HEK293 (cell line): Measurements from ENCODE around the gene CYP4F22.
A peak's percentile ranks its signal among the peaks of the same experiment; 100 is the strongest.
"Not testable (repeated sequence)": the region's sequence is repeated elsewhere in the genome, so short reads cannot be mapped to it uniquely, and the experiment has no call there.

Experiments used
- CTCF ChIA-PET: fragments of 350-600 bp; formaldehyde crosslinking; extraction: SDS; loops from one replicate; lab custom pipeline; 2021; ENCODE audit warnings: antibody characterized with exemption; lab: Yijun Ruan, JAX
- POLR2A ChIA-PET: fragments of 300-600 bp; formaldehyde crosslinking; extraction: SDS; loops from one replicate; lab custom pipeline; 2020; ENCODE audit warnings: antibody characterized with exemption, inconsistent platforms; lab: Yijun Ruan, JAX
- H3K27ac ChIP-seq: fragments of 200-500 bp; sonication (Bioruptor generic); 2 replicates; pipeline ENCODE4 v1.5.1; 2014; ENCODE audit warnings: low read depth, low read length, control low read depth, inconsistent platforms; ENCODE audit errors: extremely low read depth
- H3K36me3 ChIP-seq, 2 experiments: fragments of 200-500 bp in 1 of 2; sonication (Bioruptor generic) in 1 of 2; 1 replicate in 1 of 2; 2 replicates in 1 of 2; pipeline ENCODE4 v1.5.1; 2014 to 2017; ENCODE audit warnings: inconsistent platforms in 2 of 2, low read length in 2 of 2; ENCODE audit not compliant: control insufficient read depth in 2 of 2, insufficient read depth in 1 of 2
- H3K4me1 ChIP-seq: fragments of 200-500 bp; sonication (Bioruptor generic); 2 replicates; pipeline ENCODE4 v1.5.1; 2014; ENCODE audit warnings: mild to moderate bottlenecking, low read length, inconsistent platforms; ENCODE audit not compliant: control insufficient read depth, insufficient read depth
- H3K4me3 ChIP-seq: 2 replicates; pipeline ENCODE4 v1.5.1; 2011; ENCODE audit warnings: low read depth, mild to moderate bottlenecking, control low read depth, low read length, moderate library complexity
- H3K9me3 ChIP-seq: fragments of 200-500 bp; sonication (Bioruptor generic); 2 replicates; pipeline ENCODE4 v1.5.1; 2014; ENCODE audit warnings: low read depth, low read length, inconsistent platforms; ENCODE audit not compliant: control insufficient read depth, insufficient read depth
- EGR2 ChIP-seq: fragments of 450-650 bp; formaldehyde crosslinking; IDR thresholded peaks from 2 replicates; pipeline ENCODE4 v1.5.1; 2016; ENCODE audit warnings: low read depth, missing biosample characterization, missing genetic modification characterization
- GLIS1 ChIP-seq: fragments of 450-650 bp; formaldehyde crosslinking; IDR thresholded peaks from 2 replicates; pipeline ENCODE4 v1.5.1; 2016; ENCODE audit warnings: missing biosample characterization, missing genetic modification characterization
- GLIS2 ChIP-seq: fragments of 450-650 bp; formaldehyde crosslinking; IDR thresholded peaks from 2 replicates; pipeline ENCODE4 v1.5.1; 2016; ENCODE audit warnings: missing biosample characterization, missing genetic modification characterization
- MYNN ChIP-seq: fragments of 450-650 bp; formaldehyde crosslinking; IDR thresholded peaks from 2 replicates; pipeline ENCODE4 v1.5.1; 2016; ENCODE audit warnings: missing biosample characterization, missing genetic modification characterization, borderline replicate concordance
- SETDB1 ChIP-seq: IDR thresholded peaks from one replicate; pipeline ENCODE4 v1.6.1; 2017; ENCODE audit warnings: mild to moderate bottlenecking, low read length, moderate library complexity, mixed read lengths; ENCODE audit not compliant: insufficient read length
- YY2 ChIP-seq: fragments of 450-650 bp; formaldehyde crosslinking; IDR thresholded peaks from 2 replicates; pipeline ENCODE4 v1.5.1; 2016; ENCODE audit warnings: missing biosample characterization, missing genetic modification characterization
- ZBTB11 ChIP-seq: fragments of 450-650 bp; formaldehyde crosslinking; conservative IDR thresholded peaks from 2 replicates; pipeline ENCODE4 v1.5.1; 2016; ENCODE audit warnings: low read depth, missing biosample characterization, missing genetic modification characterization
- ZBTB21 ChIP-seq: fragments of 450-650 bp; formaldehyde crosslinking; IDR thresholded peaks from 2 replicates; pipeline ENCODE4 v1.5.1; 2017; ENCODE audit warnings: missing biosample characterization, missing genetic modification characterization
- ZEB2 ChIP-seq: fragments of 450-650 bp; formaldehyde crosslinking; IDR thresholded peaks from 2 replicates; pipeline ENCODE4 v1.5.1; 2016; ENCODE audit warnings: missing biosample characterization, missing genetic modification characterization
- ZFHX2 ChIP-seq: fragments of 450-650 bp; formaldehyde crosslinking; conservative IDR thresholded peaks from 2 replicates; pipeline ENCODE4 v1.5.1; 2016; ENCODE audit warnings: missing biosample characterization, missing genetic modification characterization
- ZNF112 ChIP-seq: fragments of 450-650 bp; formaldehyde crosslinking; IDR thresholded peaks from 2 replicates; pipeline ENCODE4 v1.5.0; 2017; ENCODE audit warnings: missing biosample characterization, missing genetic modification characterization
- ZNF140 ChIP-seq: fragments of 450-650 bp; formaldehyde crosslinking; IDR thresholded peaks from 2 replicates; pipeline ENCODE4 v1.5.1; 2016; ENCODE audit warnings: missing biosample characterization, missing genetic modification characterization
- ZNF16 ChIP-seq: fragments of 450-650 bp; formaldehyde crosslinking; IDR thresholded peaks from 2 replicates; pipeline ENCODE4 v1.5.1; 2016; ENCODE audit warnings: low read depth, missing biosample characterization, missing genetic modification characterization
- ZNF354C ChIP-seq: fragments of 450-650 bp; formaldehyde crosslinking; IDR thresholded peaks from 2 replicates; pipeline ENCODE4 v1.5.1; 2016; ENCODE audit warnings: missing biosample characterization, missing genetic modification characterization, low read depth, borderline replicate concordance
- ZNF510 ChIP-seq: fragments of 450-650 bp; formaldehyde crosslinking; IDR thresholded peaks from 2 replicates; pipeline ENCODE4 v1.5.1; 2018; ENCODE audit warnings: mild to moderate bottlenecking, missing genetic modification characterization, missing biosample characterization; ENCODE audit not compliant: insufficient replicate concordance
- ZNF623 ChIP-seq: fragments of 450-650 bp; formaldehyde crosslinking; IDR thresholded peaks from 2 replicates; pipeline ENCODE4 v1.5.1; 2016; ENCODE audit warnings: missing biosample characterization, missing genetic modification characterization
- ZNF701 ChIP-seq: fragments of 450-650 bp; formaldehyde crosslinking; IDR thresholded peaks from 2 replicates; pipeline ENCODE4 v1.5.1; 2016; ENCODE audit warnings: missing biosample characterization, missing genetic modification characterization
- ZNF776 ChIP-seq: fragments of 450-650 bp; formaldehyde crosslinking; IDR thresholded peaks from 2 replicates; pipeline ENCODE4 v1.5.0; 2017; ENCODE audit warnings: missing biosample characterization, missing genetic modification characterization, borderline replicate concordance

CYP4F22 gene

DNA sequence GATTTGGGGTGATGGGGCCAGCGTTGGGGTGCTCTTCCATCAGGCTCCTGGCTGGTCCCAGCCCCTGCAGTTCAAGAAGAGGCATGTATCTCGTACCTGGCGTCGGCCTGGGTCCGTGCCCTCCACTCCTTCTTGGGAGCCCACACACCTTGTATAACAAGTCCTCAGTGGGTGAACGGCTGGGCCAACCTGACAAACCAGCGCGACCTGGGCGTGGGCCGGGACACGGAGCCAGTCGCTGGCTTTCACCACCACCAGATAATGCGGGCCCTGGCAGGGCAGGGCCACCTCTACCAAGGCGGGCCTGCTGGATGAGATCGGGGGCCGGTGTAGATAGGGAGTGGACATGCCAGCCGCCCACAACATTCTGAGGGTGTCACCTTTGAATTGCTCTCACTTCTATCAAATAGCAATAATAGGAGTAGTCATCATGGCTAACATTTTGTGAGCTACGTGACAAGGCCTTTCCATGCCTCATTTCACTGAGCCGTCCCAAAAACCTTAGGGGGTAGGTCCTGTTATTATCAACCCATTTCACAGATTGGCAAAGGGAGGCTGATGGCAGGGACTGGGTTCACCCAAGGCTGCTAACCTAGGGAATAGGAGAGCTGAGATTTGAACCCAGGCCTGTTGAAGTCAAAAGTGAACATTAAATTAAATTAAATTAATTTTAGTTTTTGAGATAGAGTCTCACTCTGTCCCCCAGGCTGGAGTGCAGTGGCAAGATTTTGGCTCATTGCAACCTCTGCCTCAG is 3.5 kb downstream of the CYP4F22 start:
- no peak overlapping the region for H3K27ac ChIP-seq
- no peak overlapping the region for H3K4me3 ChIP-seq
- ChIA-PET CTCF (no interaction called here), POLR2A (no interaction called here)
- peaks cover 2% of the 10 kb centered on the region for H3K4me1 ChIP-seq
- no peaks in the 10 kb centered on the region for H3K36me3 ChIP-seq
- TF ChIP-seq EGR2 (tag by site-specific recombination) (0 out of 2 replicates have a peak, but pooled peaks have one; percentile 9), YY2 (tag by site-specific recombination) (no peak)
- H3K9me3 ChIP-seq: no peaks in the 10 kb centered on the region

GRCh38 chr19:15515227-15515625 is 6.9 kb downstream of the CYP4F22 start:
- H3K36me3 ChIP-seq, H3K4me3 ChIP-seq, H3K27ac ChIP-seq, POLR2A ChIA-PET, CTCF ChIA-PET, H3K4me1 ChIP-seq, H3K9me3 ChIP-seq: not testable (repeated sequence)

GRCh38 chr19:15516363-15516762 is 8.0 kb downstream of the CYP4F22 start:
- H3K36me3 ChIP-seq: no peaks in the 10 kb centered on the region
- no peak for TF ChIP-seq ZBTB21 (tag by site-specific recombination)
- TF ChIP-seq SETDB1: peak; percentile 89
- H3K27ac ChIP-seq: no peak overlapping the region
- H3K4me1 ChIP-seq: no peaks in the 10 kb centered on the region
- CTCF ChIA-PET: interaction anchor here (0.6 kb wide), 1 partner anchor 366 kb away, joined by 3 read pairs; no protein-coding TSS in a partner anchor
- no peaks in the 10 kb centered on the region for H3K9me3 ChIP-seq
- POLR2A ChIA-PET: no interaction called here
- no peak overlapping the region for H3K4me3 ChIP-seq

- POLR2A ChIA-PET: no interaction called here
- H3K27ac ChIP-seq: no peak overlapping the region
- H3K9me3 ChIP-seq: no peaks in the 10 kb centered on the region
- no peaks in the 10 kb centered on the region for H3K4me1 ChIP-seq
- TF ChIP-seq ZNF112 (no peak), ZNF140 (tag by site-specific recombination) (no peak), ZNF623 (tag by site-specific recombination) (0 out of 2 replicates have a peak, but pooled peaks have one; percentile 20), EGR2 (tag by site-specific recombination) (peak; percentile 71; the same call in 1 of the 2 replicates), ZNF354C (tag by site-specific recombination) (no peak), ZFHX2 (peak; percentile 66)
- TF ChIP-seq, all 188 proteins: peak for 3
- Histone ChIP-seq H3K36me3 (no peaks in the 10 kb centered on the region), H3K4me3 (no peak overlapping the region)
- CTCF ChIA-PET: no interaction called here
Measured at GRCh38 chr19:15517778-15518177, 9.5 kb downstream of the CYP4F22 start.

DNA sequence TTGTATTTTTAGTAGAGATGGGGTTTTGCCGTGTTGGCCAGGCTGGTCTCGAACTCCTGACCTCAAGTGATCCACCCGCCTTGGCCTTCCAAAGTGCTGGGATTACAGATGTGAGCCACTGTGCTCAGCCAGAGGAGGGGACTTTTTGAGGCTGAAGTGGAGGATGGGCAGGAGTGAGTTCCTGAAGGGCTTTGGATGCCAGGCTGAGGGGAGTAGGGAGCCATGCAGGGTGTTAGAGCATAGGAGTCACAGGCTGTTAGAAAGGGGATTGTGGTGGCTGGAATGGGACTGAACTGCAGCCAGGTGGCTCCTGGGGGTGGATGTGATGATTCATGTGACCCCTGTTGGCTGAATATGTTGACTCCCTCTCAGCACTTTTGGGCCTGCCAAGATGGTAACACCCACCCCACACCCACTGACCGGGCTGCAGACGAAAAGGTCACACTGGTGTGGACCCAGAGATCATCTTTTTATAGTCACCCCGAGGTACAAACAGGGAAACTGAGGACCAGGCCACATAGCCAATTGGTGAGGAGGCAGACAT is 11.2 kb downstream of the CYP4F22 start:
- Histone ChIP-seq H3K27ac (no peak overlapping the region), H3K4me3 (no peak overlapping the region), H3K36me3 (no peaks in the 10 kb centered on the region), H3K9me3 (no peaks in the 10 kb centered on the region), H3K4me1 (no peaks in the 10 kb centered on the region)
- ChIA-PET POLR2A (no interaction called here), CTCF (interaction anchor here (0.5 to 0.6 kb wide), 2 partner anchors 35 to 36 kb away, joined by 3 to 4 read pairs; no protein-coding TSS in a partner anchor)
- no peak for TF ChIP-seq ZBTB11 (tag by site-specific recombination)
- peak; percentile 74 for TF ChIP-seq ZNF16
- no peak for TF ChIP-seq ZNF623 (tag by site-specific recombination)
- TF ChIP-seq ZNF510: no peak
- TF ChIP-seq GLIS2: no peak
- TF ChIP-seq MYNN (tag by site-specific recombination): no peak
- peak; percentile 63 for TF ChIP-seq EGR2 (tag by site-specific recombination)
- no peak for TF ChIP-seq ZNF701
- TF ChIP-seq GLIS1 (tag by site-specific recombination): no peak
- no peak for TF ChIP-seq ZEB2
- TF ChIP-seq ZNF776 (tag by site-specific recombination): no peak
